Liver (tissue), 9 donors: ENCODE measurements around the gene PIKFYVE. TPM values are rescaled to one million over a fixed set of nuclear protein-coding genes. Genes with fewer than 3 reads are reported as not detected.

Experiments
- DNase-seq: peaks from one replicate; pipeline ENCODE4 v3.0.0-alpha.2; 2017; ENCODE audit warnings: low spot score
- H3K27ac ChIP-seq, 2 donors: one replicate each; pipeline ENCODE4 v1.7.0; 2013; ENCODE audit warnings: inconsistent platforms in 2 of 2, low read length in 2 of 2, control low read depth in 1 of 2, low read depth in 1 of 2, mild to moderate bottlenecking in 1 of 2
- H3K27me3 ChIP-seq, 4 donors: one replicate each; pipeline versions ENCODE4 v1.6.1 to v1.7.0; 2013; ENCODE audit warnings: low read length in 3 of 4, inconsistent platforms in 1 of 4, mild to moderate bottlenecking in 1 of 4, moderate library complexity in 1 of 4; ENCODE audit not compliant: control insufficient read depth in 4 of 4, insufficient read depth in 4 of 4
- H3K36me3 ChIP-seq, 4 donors: one replicate each; pipeline versions ENCODE4 v1.6.1 to v1.7.0; 2013; ENCODE audit warnings: low read length in 3 of 4, mild to moderate bottlenecking in 3 of 4, low read depth in 1 of 4, moderate library complexity in 1 of 4; ENCODE audit not compliant: control insufficient read depth in 4 of 4, insufficient read depth in 3 of 4
- H3K4me1 ChIP-seq, 4 donors: one replicate each; pipeline versions ENCODE4 v1.6.1 to v1.7.0; 2013; ENCODE audit warnings: low read length in 3 of 4, mild to moderate bottlenecking in 3 of 4, moderate library complexity in 1 of 4; ENCODE audit not compliant: control insufficient read depth in 4 of 4, insufficient read depth in 4 of 4
- H3K4me3 ChIP-seq, 3 donors: one replicate each; pipeline versions ENCODE4 v1.6.1 to v1.7.0; 2013; ENCODE audit warnings: low read length in 3 of 3, control low read depth in 1 of 3, low read depth in 1 of 3, mild to moderate bottlenecking in 1 of 3
- H3K9ac ChIP-seq, 2 donors: one replicate each; pipeline ENCODE4 v1.7.0; 2013; ENCODE audit warnings: low read length in 2 of 2, mild to moderate bottlenecking in 2 of 2, moderate library complexity in 2 of 2, control low read depth in 1 of 2, low read depth in 1 of 2
- H3K9me3 ChIP-seq, 4 donors: one replicate each; pipeline versions ENCODE4 v1.6.1 to v1.7.0; 2013; ENCODE audit warnings: low read length in 3 of 4; ENCODE audit not compliant: control insufficient read depth in 4 of 4
- ATF3 ChIP-seq: IDR thresholded peaks from 2 replicates; pipeline ENCODE4 v1.6.1; 2016; ENCODE audit warnings: antibody characterized with exemption
- CTCF ChIP-seq: fragments of 150-350 bp; IDR thresholded peaks from 2 replicates; pipeline ENCODE4 v1.5.1; 2017; ENCODE audit warnings: improper control_type of control experiment, low read depth, low read length; ENCODE audit not compliant: missing input control
- FOXA1 ChIP-seq: IDR thresholded peaks from 2 replicates; pipeline ENCODE4 v1.6.1; 2016; ENCODE audit warnings: antibody characterized with exemption
- FOXA2 ChIP-seq: IDR thresholded peaks from 2 replicates; pipeline ENCODE4 v1.6.1; 2016; ENCODE audit warnings: antibody characterized with exemption
- HNF4A ChIP-seq, 2 donors: conservative IDR thresholded peaks; 2 replicates each; pipeline ENCODE4 v1.6.1; 2016; ENCODE audit warnings: antibody characterized with exemption in 2 of 2, mild to moderate bottlenecking in 2 of 2
- MAX ChIP-seq: IDR thresholded peaks from 2 replicates; pipeline ENCODE4 v1.6.1; 2016; ENCODE audit warnings: antibody characterized with exemption
- NR2F2 ChIP-seq: IDR thresholded peaks from 2 replicates; pipeline ENCODE4 v1.6.1; 2016; ENCODE audit warnings: antibody characterized with exemption
- RAD21 ChIP-seq, 2 donors: IDR thresholded peaks; 2 replicates each; pipeline ENCODE4 v1.6.1; 2016; ENCODE audit warnings: antibody characterized with exemption in 2 of 2, mild to moderate bottlenecking in 2 of 2
- REST ChIP-seq: IDR thresholded peaks from 2 replicates; pipeline ENCODE4 v1.6.1; 2016; ENCODE audit warnings: antibody characterized with exemption, mild to moderate bottlenecking
- RXRA ChIP-seq, 2 donors: IDR thresholded peaks; 2 replicates each; pipeline ENCODE4 v1.6.1; 2017 to 2018; ENCODE audit warnings: antibody characterized with exemption in 2 of 2, mild to moderate bottlenecking in 1 of 2
- SP1 ChIP-seq: IDR thresholded peaks from 2 replicates; pipeline ENCODE4 v1.6.1; 2018; ENCODE audit warnings: antibody characterized with exemption, mild to moderate bottlenecking
- TAF1 ChIP-seq: conservative IDR thresholded peaks from 2 replicates; pipeline ENCODE4 v1.6.1; 2016; ENCODE audit warnings: antibody characterized with exemption, mild to moderate bottlenecking
- YY1 ChIP-seq: IDR thresholded peaks from 2 replicates; pipeline ENCODE4 v1.6.1; 2016; ENCODE audit warnings: antibody characterized with exemption, mild to moderate bottlenecking
- WGBS: extraction: QIAGEN DNeasy Blood & Tissue Kit; methylation state at CpG from one replicate; pipeline ENCODE4 v1.1.7; 2013; 5-methylcytosine and 5-hydroxymethylcytosine counted together
- polyA plus RNA-seq, 2 donors: library from polyadenylated mRNA; stranded (reverse) in 1 of 2; unstranded in 1 of 2; fragments of 200-250 nt in 1 of 2; fragments of >200 nt in 1 of 2; fragmentation: Nextera tagmentation in 1 of 2; extraction: Ambion mirVana in 1 of 2; gene quantifications; one replicate each; pipeline versions ENCODE4 v1.2.1 to v1.2.3, GENCODE V29; 2013 to 2015
- total RNA-seq, 2 donors: library from RNA; depleted of rRNA; stranded (reverse); fragments of >200 nt; gene quantifications; one replicate each; pipeline ENCODE4 v1.2.3, GENCODE V29; 2014
- donor health status: healthy.
- donor health status: healthy.
- donor health status: healthy.
- donor health status: healthy.
- donor health status: healthy.

PIKFYVE gene
- total and polyA plus RNA-seq, 4 donors, result 3.5 to 23.1 (median 9.1) TPM

GRCh38 chr2:208319391-208319790, 53.3 kb downstream of the PIKFYVE start:
- no peak overlapping the region for H3K9ac ChIP-seq
- no peak for DNase-seq
- no peaks in the 10 kb centered on the region for H3K9me3 ChIP-seq
- TF ChIP-seq RAD21 (IDR thresholded peaks at IDR 0.05) (no peak), ATF3 (no peak), HNF4A (conservative IDR thresholded peaks at IDR 0.05) (no peak), REST (no peak), NR2F2 (no peak), YY1 (no peak), FOXA2 (no peak), CTCF (no peak), SP1 (no peak)
- H3K36me3 ChIP-seq, result peaks cover 2 to 26% (median 20%) of the 10 kb centered on the region in 4 donors
- H3K27me3 ChIP-seq, result no peaks in the 10 kb centered on the region
- no peaks in the 10 kb centered on the region for H3K4me1 ChIP-seq
- H3K27ac ChIP-seq, result no peak overlapping the region
- no peak overlapping the region for H3K4me3 ChIP-seq
- 90% methylated on average over 2 of the region's 2 CpGs for WGBS

GRCh38 chr2:208320686-208321085, 54.6 kb downstream of the PIKFYVE start:
- no peaks in the 10 kb centered on the region for H3K4me1 ChIP-seq
- H3K9ac ChIP-seq, result no peak overlapping the region
- no peak for DNase-seq
- H3K27ac ChIP-seq, result no peak overlapping the region
- 77% methylated on average over 2 of the region's 2 CpGs for WGBS
- H3K36me3 ChIP-seq, result peaks cover 6 to 30% (median 20%) of the 10 kb centered on the region in 4 donors
- TF ChIP-seq FOXA1 (no peak), NR2F2 (peak; percentile 34)
- H3K4me3 ChIP-seq, result no peak overlapping the region
- no peaks in the 10 kb centered on the region for H3K27me3 ChIP-seq
- no peaks in the 10 kb centered on the region for H3K9me3 ChIP-seq

- 98% methylated on average over 4 of the region's 4 CpGs for WGBS
- H3K9ac ChIP-seq, result no peak overlapping the region
Measured at GRCh38 chr2:208326016-208326415, 60.0 kb downstream of the PIKFYVE start.

More at GRCh38 chr2:208326016-208326415, 60.0 kb downstream of the PIKFYVE start:
- Histone ChIP-seq H3K9me3 (no peaks in the 10 kb centered on the region), H3K4me1 (no peaks in the 10 kb centered on the region), H3K27me3 (no peaks in the 10 kb centered on the region), H3K36me3 (peaks cover 9 to 47% (median 39%) of the 10 kb centered on the region in 4 donors), H3K27ac (no peak overlapping the region), H3K4me3 (no peak overlapping the region)
- no peak for TF ChIP-seq RXRA (IDR thresholded peaks at IDR 0.05)
- TF ChIP-seq TAF1, result no peak
- no peak for TF ChIP-seq RAD21 (IDR thresholded peaks at IDR 0.05)
- no peak for TF ChIP-seq REST
- no peak for TF ChIP-seq MAX
- DNase-seq, result no peak
